ENCODE measurements around the gene PLTP. TPM values are rescaled to one million over a fixed set of nuclear protein-coding genes. Genes with fewer than 3 reads are reported as not detected.

Gene PLTP
- total and polyA plus RNA-seq, 2 of the 13 experiments (the other 11 are each of a cell fraction or from before 2014, with no cell fraction given) = 16.9 to 28.6 TPM

GRCh38 chr20:45935416-45936046, 23.6 kb upstream of the PLTP start (continued):
- TF ChIP-seq GABPA (IDR thresholded peaks at IDR 0.05; ENCODE audit: low read depth, low read length) (no peak), GABPA (CRISPR knock-in tag; IDR thresholded peaks at IDR 0.05; ENCODE audit: low read depth) (peak; percentile 19), MLXIP (CRISPR knock-in tag; IDR thresholded peaks at IDR 0.05; ENCODE audit: borderline replicate concordance) (no peak), MTA1 (CRISPR knock-in tag; IDR thresholded peaks at IDR 0.05; ENCODE audit: borderline replicate concordance) (no peak), HINFP (CRISPR knock-in tag; IDR thresholded peaks at IDR 0.05; ENCODE audit: low read depth) (no peak), FOXA3 (CRISPR knock-in tag; IDR thresholded peaks at IDR 0.05) (no peak; the same call in 1 of the 2 replicates), MIXL1 (CRISPR knock-in tag; IDR thresholded peaks at IDR 0.05) (no peak), ZNF264 (CRISPR knock-in tag; IDR thresholded peaks at IDR 0.05) (0 out of 2 replicates have a peak, but pooled peaks have one; percentile 52), ZNF678 (CRISPR knock-in tag; IDR thresholded peaks at IDR 0.05) (no peak), ZC3H4 (CRISPR knock-in tag; IDR thresholded peaks at IDR 0.05; ENCODE audit: borderline replicate concordance) (no peak), RAD51 (IDR thresholded peaks at IDR 0.05; ENCODE audit: borderline replicate concordance) (no peak), TBL1XR1 (IDR thresholded peaks at IDR 0.05; ENCODE audit: borderline replicate concordance, low read length, partially characterized antibody) (no peak), KDM6A (CRISPR knock-in tag; IDR thresholded peaks at IDR 0.05; ENCODE audit: low read depth) (no peak), ZNF749 (CRISPR knock-in tag; IDR thresholded peaks at IDR 0.05; ENCODE audit: borderline replicate concordance) (no peak), SP5 (CRISPR knock-in tag; IDR thresholded peaks at IDR 0.05; ENCODE audit: borderline replicate concordance, low read depth) (no peak), NCOA1 (CRISPR knock-in tag; IDR thresholded peaks at IDR 0.05) (no peak)
- TF ChIP-seq, protein P1, sequence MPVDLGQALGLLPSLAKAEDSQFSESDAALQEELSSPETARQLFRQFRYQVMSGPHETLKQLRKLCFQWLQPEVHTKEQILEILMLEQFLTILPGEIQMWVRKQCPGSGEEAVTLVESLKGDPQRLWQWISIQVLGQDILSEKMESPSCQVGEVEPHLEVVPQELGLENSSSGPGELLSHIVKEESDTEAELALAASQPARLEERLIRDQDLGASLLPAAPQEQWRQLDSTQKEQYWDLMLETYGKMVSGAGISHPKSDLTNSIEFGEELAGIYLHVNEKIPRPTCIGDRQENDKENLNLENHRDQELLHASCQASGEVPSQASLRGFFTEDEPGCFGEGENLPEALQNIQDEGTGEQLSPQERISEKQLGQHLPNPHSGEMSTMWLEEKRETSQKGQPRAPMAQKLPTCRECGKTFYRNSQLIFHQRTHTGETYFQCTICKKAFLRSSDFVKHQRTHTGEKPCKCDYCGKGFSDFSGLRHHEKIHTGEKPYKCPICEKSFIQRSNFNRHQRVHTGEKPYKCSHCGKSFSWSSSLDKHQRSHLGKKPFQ (CRISPR knock-in tag; IDR thresholded peaks at IDR 0.05; ENCODE audit: insufficient replicate concordance) = no peak
- TF ChIP-seq, protein P2, sequence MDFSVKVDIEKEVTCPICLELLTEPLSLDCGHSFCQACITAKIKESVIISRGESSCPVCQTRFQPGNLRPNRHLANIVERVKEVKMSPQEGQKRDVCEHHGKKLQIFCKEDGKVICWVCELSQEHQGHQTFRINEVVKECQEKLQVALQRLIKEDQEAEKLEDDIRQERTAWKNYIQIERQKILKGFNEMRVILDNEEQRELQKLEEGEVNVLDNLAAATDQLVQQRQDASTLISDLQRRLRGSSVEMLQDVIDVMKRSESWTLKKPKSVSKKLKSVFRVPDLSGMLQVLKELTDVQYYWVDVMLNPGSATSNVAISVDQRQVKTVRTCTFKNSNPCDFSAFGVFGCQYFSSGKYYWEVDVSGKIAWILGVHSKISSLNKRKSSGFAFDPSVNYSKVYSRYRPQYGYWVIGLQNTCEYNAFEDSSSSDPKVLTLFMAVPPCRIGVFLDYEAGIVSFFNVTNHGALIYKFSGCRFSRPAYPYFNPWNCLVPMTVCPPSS (IDR thresholded peaks at IDR 0.05) = no peak
- TF ChIP-seq, protein P3, sequence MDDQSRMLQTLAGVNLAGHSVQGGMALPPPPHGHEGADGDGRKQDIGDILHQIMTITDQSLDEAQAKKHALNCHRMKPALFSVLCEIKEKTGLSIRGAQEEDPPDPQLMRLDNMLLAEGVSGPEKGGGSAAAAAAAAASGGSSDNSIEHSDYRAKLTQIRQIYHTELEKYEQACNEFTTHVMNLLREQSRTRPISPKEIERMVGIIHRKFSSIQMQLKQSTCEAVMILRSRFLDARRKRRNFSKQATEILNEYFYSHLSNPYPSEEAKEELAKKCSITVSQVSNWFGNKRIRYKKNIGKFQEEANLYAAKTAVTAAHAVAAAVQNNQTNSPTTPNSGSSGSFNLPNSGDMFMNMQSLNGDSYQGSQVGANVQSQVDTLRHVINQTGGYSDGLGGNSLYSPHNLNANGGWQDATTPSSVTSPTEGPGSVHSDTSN (CRISPR knock-in tag; IDR thresholded peaks at IDR 0.05; ENCODE audit: borderline replicate concordance) = 0 out of 2 replicates have a peak, but pooled peaks have one; percentile 39

Measured in HepG2 (cell line).